Mesenchymal stem cell (in vitro differentiated cells and primary cell): Measurements from ENCODE around the gene PPP2R5B.

Experiments used
- DNase-seq: peaks from one replicate; pipeline ENCODE4 v3.0.0-alpha.2; 2013
- H2AFZ ChIP-seq: one replicate; pipeline ENCODE4 v1.6.1; 2013; ENCODE audit warnings: low read depth, mild to moderate bottlenecking, control low read depth, inconsistent platforms, low read length, moderate library complexity
- H2AK5ac ChIP-seq: 2 replicates; pipeline ENCODE4 v1.6.1; 2013; ENCODE audit warnings: low read length, moderate library complexity, mild to moderate bottlenecking, inconsistent platforms; ENCODE audit not compliant: severe bottlenecking
- H2BK120ac ChIP-seq: one replicate; pipeline ENCODE4 v1.6.1; 2013; ENCODE audit warnings: low read depth, mild to moderate bottlenecking, inconsistent platforms, low read length, moderate library complexity
- H2BK12ac ChIP-seq, 2 experiments: one replicate each; pipeline ENCODE4 v1.6.1; 2013; ENCODE audit warnings: inconsistent platforms in 2 of 2, low read length in 2 of 2, mild to moderate bottlenecking in 2 of 2, moderate library complexity in 2 of 2, control low read depth in 1 of 2
- H2BK15ac ChIP-seq: one replicate; pipeline ENCODE4 v1.6.1; 2013; ENCODE audit warnings: mild to moderate bottlenecking, low read depth, inconsistent platforms; ENCODE audit not compliant: poor library complexity, severe bottlenecking
- H2BK5ac ChIP-seq: 2 replicates; pipeline ENCODE4 v1.6.1; 2013; ENCODE audit warnings: low read depth, mild to moderate bottlenecking, low read length, control low read depth, inconsistent platforms; ENCODE audit not compliant: poor library complexity, severe bottlenecking
- H3K14ac ChIP-seq, 2 experiments: one replicate each; pipeline ENCODE4 v1.6.1; 2013; ENCODE audit warnings: inconsistent platforms in 2 of 2, low read length in 2 of 2, control low read depth in 1 of 2, mild to moderate bottlenecking in 1 of 2, moderate library complexity in 1 of 2
- H3K18ac ChIP-seq, 2 experiments: one replicate each; pipeline ENCODE4 v1.6.1; 2013; ENCODE audit warnings: inconsistent platforms in 2 of 2, low read length in 2 of 2, control low read depth in 1 of 2, low read depth in 1 of 2, mild to moderate bottlenecking in 1 of 2
- H3K23ac ChIP-seq, 2 experiments: one replicate each; pipeline ENCODE4 v1.6.1; 2013; ENCODE audit warnings: inconsistent platforms in 2 of 2, low read length in 2 of 2, mild to moderate bottlenecking in 2 of 2, moderate library complexity in 2 of 2, control low read depth in 1 of 2
- H3K27ac ChIP-seq: 2 replicates; pipeline ENCODE4 v1.5.1; 2013; ENCODE audit warnings: mild to moderate bottlenecking, moderate library complexity, low read length, control low read depth, inconsistent platforms; ENCODE audit not compliant: poor library complexity, severe bottlenecking
- H3K27me3 ChIP-seq, 2 experiments: 2 replicates each; pipeline versions ENCODE4 v1.6.1 to v1.7.0; 2013; ENCODE audit warnings: low read length in 2 of 2, mild to moderate bottlenecking in 2 of 2, moderate library complexity in 2 of 2, control low read depth in 1 of 2, inconsistent platforms in 1 of 2; ENCODE audit not compliant: control insufficient read depth in 1 of 2, insufficient read depth in 1 of 2
- H3K36me3 ChIP-seq, 2 experiments: 2 replicates each; pipeline versions ENCODE4 v1.6.1 to v1.7.0; 2013; ENCODE audit warnings: low read length in 2 of 2, control low read depth in 1 of 2, inconsistent platforms in 1 of 2, low read depth in 1 of 2, mild to moderate bottlenecking in 1 of 2; ENCODE audit not compliant: insufficient read depth in 2 of 2, control insufficient read depth in 1 of 2
- H3K4ac ChIP-seq, 2 experiments: one replicate each; pipeline ENCODE4 v1.6.1; 2013; ENCODE audit warnings: inconsistent platforms in 2 of 2, low read length in 2 of 2, mild to moderate bottlenecking in 2 of 2, moderate library complexity in 2 of 2, control low read depth in 1 of 2, low read depth in 1 of 2
- H3K4me1 ChIP-seq: 2 replicates; pipeline ENCODE4 v1.6.1; 2013; ENCODE audit warnings: low read depth, low read length, control low read depth; ENCODE audit not compliant: control insufficient read depth, insufficient read depth
- H3K4me2 ChIP-seq: 2 replicates; pipeline ENCODE4 v1.6.1; 2013; ENCODE audit warnings: low read length, mild to moderate bottlenecking, inconsistent platforms; ENCODE audit not compliant: poor library complexity, severe bottlenecking
- H3K4me3 ChIP-seq, 2 experiments: 2 replicates each; pipeline versions ENCODE4 v1.5.1 to v1.7.0; 2013; ENCODE audit warnings: low read length in 2 of 2, mild to moderate bottlenecking in 2 of 2, control low read depth in 1 of 2, low read depth in 1 of 2; ENCODE audit not compliant: insufficient read depth in 1 of 2
- H3K79me1 ChIP-seq: replicated peaks from 2 replicates; pipeline ENCODE4 v1.6.1; 2013; ENCODE audit warnings: mild to moderate bottlenecking, control low read depth, low read length, inconsistent platforms; ENCODE audit not compliant: poor library complexity, severe bottlenecking
- H3K9ac ChIP-seq: 2 replicates; pipeline ENCODE4 v1.7.0; 2013; ENCODE audit warnings: mild to moderate bottlenecking, low read length, moderate library complexity
- H3K9me3 ChIP-seq: 2 replicates; pipeline ENCODE4 v1.7.0; 2013; ENCODE audit warnings: mild to moderate bottlenecking, low read length; ENCODE audit not compliant: control insufficient read depth
- H4K8ac ChIP-seq: one replicate; pipeline ENCODE4 v1.6.1; 2013; ENCODE audit warnings: inconsistent platforms, mild to moderate bottlenecking, low read length, moderate library complexity
- H4K91ac ChIP-seq: one replicate; pipeline ENCODE4 v1.6.1; 2013; ENCODE audit warnings: mild to moderate bottlenecking, low read length, inconsistent platforms
- WGBS: methylation state at CpG from one replicate; pipeline ENCODE4 v1.1.7; 2013; ENCODE audit warnings: mixed read lengths; 5-methylcytosine and 5-hydroxymethylcytosine counted together

PPP2R5B gene

GRCh38 chr11:64898541-64898940 lies 25.9 kb upstream of the PPP2R5B start:
- Histone ChIP-seq H3K9me3 (no peaks in the 10 kb centered on the region), H3K23ac (no peak overlapping the region), H2BK5ac (no peak overlapping the region), H3K4me3 (no peak overlapping the region), H3K79me1 (peaks cover 3% of the 10 kb centered on the region), H3K4me1 (peaks cover 11% of the 10 kb centered on the region), H2BK12ac (no peak overlapping the region), H3K4ac (no peak overlapping the region), H3K36me3 (peaks cover 80 to 87% of the 10 kb centered on the region in 2 experiments), H3K27me3 (no peaks in the 10 kb centered on the region), H3K14ac (no peak overlapping the region), H4K91ac (no peak overlapping the region), H3K9ac (no peak overlapping the region), H3K18ac (no peak overlapping the region), H2AFZ (no peak overlapping the region), H2BK15ac (no peak overlapping the region), H4K8ac (no peak overlapping the region), H3K4me2 (no peak overlapping the region), H2BK120ac (no peak overlapping the region), H3K27ac (no peak overlapping the region), H2AK5ac (no peak overlapping the region)
- DNase-seq, result no peak
- WGBS, result 98% methylated on average over 19 of the region's 19 CpGs

GRCh38 chr11:64900263-64900678 lies 24.2 kb upstream of the PPP2R5B start:
- H3K9me3 ChIP-seq, result no peaks in the 10 kb centered on the region
- H2AK5ac ChIP-seq, result no peak overlapping the region
- H3K4me3 ChIP-seq, result no peak overlapping the region
- H3K9ac ChIP-seq, result no peak overlapping the region
- no peak overlapping the region for H2AFZ ChIP-seq
- no peak overlapping the region for H4K8ac ChIP-seq
- H2BK15ac ChIP-seq, result no peak overlapping the region
- DNase-seq, result no peak
- H3K27ac ChIP-seq, result no peak overlapping the region
- no peak overlapping the region for H2BK5ac ChIP-seq
- no peak overlapping the region for H3K4ac ChIP-seq
- no peak overlapping the region for H4K91ac ChIP-seq
- H3K4me1 ChIP-seq, result peaks cover 3% of the 10 kb centered on the region
- 95% methylated on average over 14 of the region's 14 CpGs for WGBS
- H3K27me3 ChIP-seq, result no peaks in the 10 kb centered on the region
- peaks cover 79 to 81% of the 10 kb centered on the region in 2 experiments for H3K36me3 ChIP-seq
- no peak overlapping the region for H3K23ac ChIP-seq
- no peak overlapping the region for H3K14ac ChIP-seq
- no peak overlapping the region for H2BK120ac ChIP-seq
- H2BK12ac ChIP-seq, result no peak overlapping the region
- H3K79me1 ChIP-seq, result peaks cover 3% of the 10 kb centered on the region
- no peak overlapping the region for H3K18ac ChIP-seq
- no peak overlapping the region for H3K4me2 ChIP-seq

- Histone ChIP-seq H3K4me3 (no peak overlapping the region), H3K18ac (no peak overlapping the region), H2BK12ac (no peak overlapping the region), H2BK120ac (no peak overlapping the region), H2BK5ac (no peak overlapping the region), H4K8ac (no peak overlapping the region), H4K91ac (no peak overlapping the region), H3K27ac (no peak overlapping the region), H3K27me3 (no peaks in the 10 kb centered on the region), H2AFZ (no peak overlapping the region), H3K79me1 (peaks cover 3% of the 10 kb centered on the region), H3K4me1 (peaks cover 3% of the 10 kb centered on the region), H2BK15ac (no peak overlapping the region), H3K14ac (no peak overlapping the region), H2AK5ac (no peak overlapping the region), H3K4ac (no peak overlapping the region), H3K36me3 (peaks cover 79 to 81% of the 10 kb centered on the region in 2 experiments), H3K23ac (no peak overlapping the region), H3K4me2 (no peak overlapping the region), H3K9ac (no peak overlapping the region), H3K9me3 (no peaks in the 10 kb centered on the region)
- DNase-seq, result no peak
- 95% methylated on average over 17 of the region's 17 CpGs for WGBS
These were observed 23.7 kb upstream of the PPP2R5B start for GRCh38 chr11:64900774-64901173.

- Histone ChIP-seq H3K4ac (no peak overlapping the region), H3K4me3 (no peak overlapping the region), H4K91ac (no peak overlapping the region), H3K23ac (no peak overlapping the region), H2AK5ac (no peak overlapping the region), H2BK15ac (no peak overlapping the region), H3K36me3 (peaks cover 80 to 83% of the 10 kb centered on the region in 2 experiments), H4K8ac (no peak overlapping the region), H2AFZ (no peak overlapping the region), H3K27me3 (no peaks in the 10 kb centered on the region), H3K4me1 (peaks cover 6% of the 10 kb centered on the region), H2BK5ac (no peak overlapping the region), H3K9ac (no peak overlapping the region), H3K27ac (no peak overlapping the region), H3K9me3 (no peaks in the 10 kb centered on the region), H3K14ac (no peak overlapping the region), H2BK120ac (no peak overlapping the region), H3K18ac (no peak overlapping the region), H2BK12ac (no peak overlapping the region), H3K79me1 (peaks cover 3% of the 10 kb centered on the region), H3K4me2 (no peak overlapping the region)
- WGBS, result 93% methylated on average over 30 of the region's 30 CpGs
- no peak for DNase-seq
These were observed 22.2 kb upstream of the PPP2R5B start for GRCh38 chr11:64902102-64902900.
